Hematopoietic multipotent progenitor cell treated with erythropoietin and hydrocortisone succinate and interleukin-3 and kit ligand, for 6 days (in vitro differentiated cells): Measurements from ENCODE around the gene CHRND.
A peak's percentile ranks its signal among the peaks of the same experiment; 100 is the strongest.
"Not testable (repeated sequence)": the region's sequence is repeated elsewhere in the genome, so short reads cannot be mapped to it uniquely, and the experiment has no call there.

ENCODE experiments used
- DNase-seq: peaks from one replicate; pipeline ENCODE4 v3.0.0-alpha.2; 2015

Gene CHRND

DNA sequence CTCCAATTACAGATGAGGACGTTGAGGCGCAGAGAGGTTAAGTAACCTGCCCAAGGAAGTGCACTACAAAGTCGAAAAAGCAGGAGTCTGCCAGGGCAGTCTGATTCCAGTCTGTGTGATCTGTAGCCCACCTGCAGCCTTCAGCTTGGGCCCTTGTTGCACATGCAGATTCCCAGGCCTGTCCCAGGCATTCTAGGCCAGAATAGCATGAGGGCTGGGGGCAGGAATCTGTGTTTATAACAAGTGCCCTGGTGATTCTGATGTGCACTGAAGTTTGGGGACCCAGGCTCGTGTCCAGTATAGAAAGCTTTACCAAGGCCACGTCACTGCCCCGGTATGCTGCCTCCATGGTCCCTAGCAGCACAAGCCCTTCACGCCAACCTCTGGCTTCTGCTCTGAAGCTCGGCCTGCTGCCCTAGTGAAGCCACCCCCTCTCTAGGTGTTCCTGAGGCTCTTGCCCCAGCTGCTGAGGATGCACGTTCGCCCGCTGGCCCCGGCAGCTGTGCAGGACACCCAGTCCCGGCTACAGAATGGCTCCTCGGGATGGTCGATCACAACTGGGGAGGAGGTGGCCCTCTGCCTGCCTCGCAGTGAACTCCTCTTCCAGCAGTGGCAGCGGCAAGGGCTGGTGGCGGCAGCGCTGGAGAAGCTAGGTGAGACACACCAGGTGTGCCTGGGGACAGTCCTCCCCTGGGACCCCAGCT, 18.1 kb downstream of the CHRND start:
- no peak for DNase-seq

DNA sequence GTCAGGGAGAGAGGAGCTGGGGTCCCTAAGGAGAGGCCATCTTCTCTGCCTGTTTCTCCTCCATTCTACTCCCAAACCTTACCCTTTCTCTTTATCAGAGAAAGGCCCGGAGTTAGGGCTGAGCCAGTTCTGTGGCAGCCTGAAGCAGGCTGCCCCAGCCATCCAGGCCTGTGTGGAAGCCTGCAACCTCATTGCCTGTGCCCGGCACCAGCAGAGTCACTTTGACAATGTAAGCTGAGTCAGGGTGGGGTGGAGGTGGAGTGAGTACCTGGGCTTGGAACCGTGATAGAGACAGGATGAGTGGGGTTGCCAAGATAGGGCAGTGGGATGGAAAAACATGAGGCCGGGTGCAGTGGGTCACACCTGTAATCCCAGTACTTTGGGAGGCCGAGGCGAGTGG, 18.7 kb downstream of the CHRND start:
- no peak for DNase-seq

DNA sequence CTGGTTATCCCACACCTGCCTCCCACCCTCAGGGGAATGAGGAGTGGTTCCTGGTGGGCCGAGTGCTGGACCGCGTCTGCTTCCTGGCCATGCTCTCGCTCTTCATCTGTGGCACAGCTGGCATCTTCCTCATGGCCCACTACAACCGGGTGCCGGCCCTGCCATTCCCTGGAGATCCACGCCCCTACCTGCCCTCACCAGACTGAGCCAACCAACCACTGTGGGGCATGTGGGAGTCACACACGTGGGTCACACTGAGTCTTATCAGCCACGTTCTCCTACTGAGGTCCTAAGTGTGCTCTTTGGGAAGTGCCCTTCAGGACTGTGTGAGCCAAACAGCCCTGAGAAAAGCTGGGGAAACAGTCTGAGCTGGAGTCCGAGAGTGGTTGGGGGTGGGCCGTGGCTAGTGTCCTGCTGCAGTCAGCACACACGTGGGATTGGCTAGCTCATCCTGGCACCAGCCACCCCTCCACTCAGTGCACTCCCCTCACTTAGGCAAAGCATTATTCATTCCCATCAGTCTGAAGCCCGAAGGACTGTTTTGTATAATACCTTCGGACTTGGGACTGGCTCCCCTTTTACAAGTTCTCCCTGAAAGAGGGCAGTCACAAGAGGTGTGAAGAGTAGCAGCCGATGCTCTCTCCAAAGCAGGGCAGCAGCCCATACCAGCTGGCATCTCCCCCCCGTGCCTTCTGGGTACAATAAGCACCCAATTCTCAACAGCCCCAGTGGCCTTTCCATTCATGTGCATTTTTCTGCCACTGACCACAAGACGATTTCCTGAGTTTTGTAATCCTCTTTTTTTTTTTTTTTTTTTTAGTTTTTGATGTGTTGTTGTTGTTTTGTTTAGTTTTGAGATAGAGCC, 19.8 kb downstream of the CHRND start:
- DNase-seq = no peak

DNA sequence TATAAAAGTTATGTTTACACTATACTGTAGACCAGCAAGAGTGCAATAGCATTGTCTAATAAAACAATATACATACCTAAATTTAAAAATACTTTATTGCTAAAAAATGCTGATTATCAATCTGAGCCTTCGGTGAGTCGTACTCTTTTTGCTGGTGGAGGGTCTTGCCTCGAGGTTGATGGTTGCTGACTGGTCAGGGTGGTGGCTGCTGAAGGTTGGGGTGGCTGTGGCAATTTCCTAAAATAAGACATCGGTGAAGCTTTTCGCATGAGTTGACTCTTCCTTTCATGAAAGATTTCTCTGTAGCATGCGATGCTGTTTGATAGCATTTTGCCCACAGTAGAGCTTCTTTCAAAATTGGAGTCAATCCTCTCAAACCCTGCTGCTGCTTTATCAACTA, 22.0 kb downstream of the CHRND start:
- no peak for DNase-seq

DNA sequence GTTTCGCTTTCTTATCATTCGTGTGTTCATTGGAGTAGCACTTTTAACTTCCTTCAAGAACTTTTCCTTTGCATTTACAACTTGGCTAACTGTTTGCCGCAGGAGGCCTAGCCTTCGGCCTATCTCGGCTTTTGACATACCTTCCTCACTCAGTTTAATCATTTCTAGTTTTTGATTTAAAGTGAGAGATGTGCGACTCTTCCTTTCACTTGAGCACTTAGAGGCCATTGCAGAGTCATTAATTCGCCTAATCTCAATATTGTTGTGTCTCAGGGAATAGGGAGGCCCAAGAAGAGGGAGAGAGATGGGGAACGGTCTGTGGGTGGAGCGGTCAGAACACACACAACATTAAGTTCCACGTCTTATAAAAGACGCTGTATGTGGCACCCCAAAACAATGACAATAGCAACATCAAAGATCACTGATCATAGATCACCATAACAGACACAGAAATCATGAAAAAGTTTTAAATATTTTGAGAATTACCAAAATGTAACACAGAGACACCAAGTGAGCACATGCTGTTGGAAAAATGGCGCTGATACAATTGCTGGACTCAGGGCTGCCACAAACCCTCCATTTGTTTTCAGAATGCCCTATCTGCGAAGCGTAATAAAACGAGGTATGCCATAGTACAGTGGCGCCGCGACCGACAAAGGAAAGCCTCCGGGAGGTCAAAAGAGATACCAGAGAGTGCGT, 23.8 kb downstream of the CHRND start:
- DNase-seq = peak; percentile 71

DNA sequence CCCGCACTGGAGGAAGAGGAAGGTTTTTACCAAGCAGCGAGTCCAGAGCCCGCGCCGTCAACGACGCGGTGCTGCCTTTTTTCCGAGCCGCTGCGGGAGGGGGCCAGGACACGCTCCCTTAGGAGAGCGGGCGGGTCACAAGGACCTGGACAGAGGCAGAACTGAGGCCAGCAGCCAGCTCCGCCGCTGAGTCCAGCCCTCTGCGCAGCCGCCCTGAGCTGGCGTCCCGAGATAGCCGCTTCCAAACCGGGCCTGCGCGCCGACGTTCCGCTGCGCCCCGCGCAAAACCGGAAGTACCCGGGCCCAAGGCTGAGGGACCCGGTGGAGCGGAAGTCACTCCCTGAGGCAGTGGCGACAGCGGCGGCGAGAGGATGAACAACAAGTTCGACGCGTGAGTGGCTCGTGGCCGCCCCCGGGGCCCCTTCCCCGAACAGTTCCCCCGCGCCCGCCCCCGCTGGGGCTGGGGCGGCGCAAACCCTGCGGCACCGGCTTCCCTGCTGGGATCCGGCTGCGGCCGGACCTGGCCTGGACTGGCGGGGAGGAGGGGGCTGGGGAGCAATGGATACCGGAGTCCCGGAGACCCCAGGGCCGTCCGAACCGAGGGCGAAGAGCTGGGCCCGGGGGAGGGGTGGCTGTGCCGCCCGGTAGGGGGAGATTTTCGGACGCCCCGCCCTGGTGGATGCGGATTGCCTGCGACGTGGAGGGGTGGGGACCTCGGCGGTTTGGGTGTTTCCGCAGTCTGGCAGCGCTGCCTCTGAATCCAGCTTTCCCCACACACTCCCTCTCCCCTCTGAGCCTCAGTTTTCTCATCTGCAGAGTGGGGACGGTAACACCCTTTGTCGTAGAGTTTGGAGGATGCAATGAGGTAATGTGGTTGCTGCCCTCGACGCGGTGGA, 24.6 kb downstream of the CHRND start, which contains the start of the genes EIF4E2 and TIGD1:
EIF4E2 (plus strand) TSS at position 336 of the 896 bp plus-strand sequence; CDS start at position 372, 36 bp downstream.
TIGD1 (minus strand) TSS at position 204 of the 896 bp plus-strand sequence. CDS start 675 bp downstream, outside the sequence.
- DNase-seq = peak; percentile 95

DNA sequence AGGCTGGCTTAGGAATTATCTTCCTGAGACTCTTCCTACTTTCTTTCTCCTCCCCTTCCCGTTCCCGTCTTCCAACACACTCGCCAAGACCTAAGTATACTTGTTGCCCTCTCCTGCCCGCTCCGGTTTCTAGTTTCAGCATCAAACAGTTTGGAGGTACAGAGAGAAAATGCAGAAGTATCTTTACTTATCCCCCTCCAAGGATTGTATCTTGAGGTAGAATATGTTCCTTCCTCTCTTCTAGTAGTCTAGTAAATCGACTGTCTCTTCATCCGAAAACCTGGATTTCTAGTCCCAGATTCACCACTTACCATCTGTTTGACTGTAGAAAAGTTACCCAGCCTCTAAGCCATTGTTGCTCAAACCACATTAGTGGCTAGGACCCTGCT, 25.3 kb downstream of the CHRND start:
- peak; percentile 49 for DNase-seq

GRCh38 chr2:232551776-232552175, 25.8 kb downstream of the CHRND start:
- DNase-seq = no peak

GRCh38 chr2:232556426-232556825, 30.5 kb downstream of the CHRND start:
- no peak for DNase-seq

- no peak for DNase-seq
These were observed 36.7 kb downstream of the CHRND start for GRCh38 chr2:232562515-232563151.

DNA sequence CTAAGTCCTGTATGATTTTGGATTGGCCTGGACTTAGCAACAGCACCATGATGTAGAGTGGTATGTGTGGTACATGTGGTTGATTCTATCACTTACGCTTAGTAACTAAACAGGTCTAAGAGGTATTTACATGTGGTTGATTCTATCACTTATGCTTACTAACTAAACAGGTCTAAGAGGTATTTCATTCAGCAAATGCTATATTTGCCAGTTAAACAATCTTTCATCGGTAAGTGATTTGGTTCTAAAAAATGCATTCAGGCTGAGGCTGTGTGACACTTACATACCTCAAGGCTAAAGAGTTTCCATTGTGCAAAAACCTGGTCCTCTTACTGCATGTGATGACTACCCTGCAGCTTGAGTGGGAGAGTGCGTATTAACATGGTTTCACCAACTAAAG, 37.6 kb downstream of the CHRND start:
- DNase-seq = no peak

- peak; percentile 53 for DNase-seq
These were observed 41.8 kb downstream of the CHRND start for GRCh38 chr2:232567721-232568120.

- DNase-seq = peak; percentile 91
These were observed 42.2 kb downstream of the CHRND start for GRCh38 chr2:232568161-232568560.

DNA sequence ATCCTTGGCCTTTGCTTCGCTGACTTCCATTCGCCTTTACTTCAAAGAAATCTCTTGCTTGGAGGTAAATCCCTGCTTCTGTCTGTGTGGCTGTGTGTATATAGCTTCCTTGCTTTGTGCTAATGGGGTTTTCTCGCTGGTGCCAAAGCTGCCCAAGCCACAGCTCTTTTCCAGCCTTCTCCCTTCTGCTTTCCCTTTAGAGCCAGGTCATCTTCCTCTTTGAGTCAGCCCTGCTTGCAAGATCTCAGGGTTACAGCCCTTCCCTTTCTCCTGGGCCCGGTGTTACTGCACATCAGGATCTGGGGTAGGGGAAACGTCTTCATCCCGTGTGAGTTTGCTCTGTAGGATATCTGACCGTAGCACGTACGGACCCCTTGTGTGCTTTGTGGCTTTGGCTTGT, 43.6 kb downstream of the CHRND start:
- DNase-seq = no peak

- DNase-seq = not testable (repeated sequence)
These were observed 44.5 kb downstream of the CHRND start for GRCh38 chr2:232570481-232570880.

GRCh38 chr2:232571026-232571474, 45.1 kb downstream of the CHRND start:
- no peak for DNase-seq

- DNase-seq = no peak
These were observed 47.1 kb downstream of the CHRND start for GRCh38 chr2:232573042-232573441.

DNA sequence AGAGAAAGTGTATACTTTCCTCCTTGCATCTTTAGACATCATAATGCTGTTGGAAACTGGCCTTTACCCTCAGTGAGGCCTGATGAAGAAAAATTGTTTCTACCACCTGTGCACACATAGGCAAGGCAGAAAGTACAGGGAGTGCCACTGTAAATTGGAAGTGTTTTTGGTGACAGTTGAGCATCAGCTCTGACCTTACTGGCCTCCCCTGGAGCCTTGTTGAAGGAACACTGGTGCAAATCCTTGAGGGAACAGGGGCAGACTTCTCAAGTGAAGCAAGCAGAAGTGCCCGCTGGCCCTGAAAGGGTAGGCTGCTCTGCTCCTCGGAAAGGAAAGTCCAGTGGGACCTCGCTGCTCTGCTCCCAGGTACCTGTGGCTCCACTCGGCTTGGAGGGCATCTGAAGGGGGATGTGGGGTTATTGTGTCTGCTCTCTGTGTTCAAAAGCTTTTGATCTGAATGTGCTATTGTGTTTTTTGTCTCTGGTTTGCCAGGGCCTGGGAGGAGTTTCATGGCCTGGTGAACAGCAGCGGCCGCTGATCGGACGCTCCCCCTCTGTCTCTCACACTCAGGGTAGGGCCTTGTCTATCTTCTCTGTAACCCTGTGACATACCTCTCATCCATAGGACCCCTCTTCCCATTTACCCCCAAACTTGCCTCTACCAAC, 47.9 kb downstream of the CHRND start:
- no peak for DNase-seq

- no peak for DNase-seq
These were observed 48.9 kb downstream of the CHRND start for GRCh38 chr2:232574674-232575403.

- no peak for DNase-seq
These were observed 49.4 kb downstream of the CHRND start for GRCh38 chr2:232575404-232575746.

GRCh38 chr2:232576995-232577394, 51.0 kb downstream of the CHRND start:
- DNase-seq = no peak
